H1 (cell line): ENCODE data around the gene GLS.

Experiments used
- CTCF ChIP-seq, 3 experiments: IDR thresholded peaks; 1 replicate in 2 of 3; 2 replicates in 1 of 3; pipeline versions ENCODE4 v1.5.1 to v1.6.1; 2011; ENCODE audit warnings: low read length in 3 of 3, mild to moderate bottlenecking in 3 of 3, inconsistent platforms in 2 of 3, low read depth in 1 of 3, moderate library complexity in 1 of 3; ENCODE audit not compliant: insufficient read depth in 1 of 3; ENCODE audit errors: control extremely low read depth in 1 of 3
- EZH2 ChIP-seq: fragments of 200-600 bp; sonication (generic); IDR thresholded peaks from 2 replicates; pipeline ENCODE4 v1.7.1; 2012; ENCODE audit warnings: low read depth, mild to moderate bottlenecking, moderate library complexity, low read length, inconsistent platforms; ENCODE audit not compliant: severe bottlenecking
- MAX ChIP-seq: IDR thresholded peaks from 2 replicates; pipeline ENCODE4 v1.6.1; 2012; ENCODE audit warnings: inconsistent platforms
- POLR2A ChIP-seq, 2 experiments: IDR thresholded peaks; 1 replicate in 1 of 2; 2 replicates in 1 of 2; pipeline ENCODE4 v1.6.1; 2011; ENCODE audit warnings: low read depth in 2 of 2, low read length in 2 of 2, mild to moderate bottlenecking in 2 of 2; ENCODE audit errors: control extremely low read depth in 1 of 2
- RAD21 ChIP-seq, 2 experiments: IDR thresholded peaks in 1 of 2; conservative IDR thresholded peaks in 1 of 2; 2 replicates each; pipeline ENCODE4 v1.6.1; 2011; ENCODE audit warnings: low read depth in 2 of 2, low read length in 2 of 2, improper control_type of control experiment in 1 of 2, inconsistent platforms in 1 of 2, mild to moderate bottlenecking in 1 of 2, moderate library complexity in 1 of 2
- SRF ChIP-seq: IDR thresholded peaks from 2 replicates; pipeline ENCODE4 v1.6.1; 2011; ENCODE audit warnings: mild to moderate bottlenecking, low read depth, low read length, moderate library complexity
- SUZ12 ChIP-seq: fragments of 200-600 bp; sonication (generic); IDR thresholded peaks from 2 replicates; pipeline ENCODE4 v1.6.1; 2012; ENCODE audit warnings: mild to moderate bottlenecking, inconsistent platforms, low read length, moderate library complexity, mixed read lengths
- TEAD4 ChIP-seq: IDR thresholded peaks from 2 replicates; pipeline ENCODE4 v1.6.1; 2012; ENCODE audit warnings: low read depth, low read length, inconsistent platforms, mixed read lengths

DNA sequence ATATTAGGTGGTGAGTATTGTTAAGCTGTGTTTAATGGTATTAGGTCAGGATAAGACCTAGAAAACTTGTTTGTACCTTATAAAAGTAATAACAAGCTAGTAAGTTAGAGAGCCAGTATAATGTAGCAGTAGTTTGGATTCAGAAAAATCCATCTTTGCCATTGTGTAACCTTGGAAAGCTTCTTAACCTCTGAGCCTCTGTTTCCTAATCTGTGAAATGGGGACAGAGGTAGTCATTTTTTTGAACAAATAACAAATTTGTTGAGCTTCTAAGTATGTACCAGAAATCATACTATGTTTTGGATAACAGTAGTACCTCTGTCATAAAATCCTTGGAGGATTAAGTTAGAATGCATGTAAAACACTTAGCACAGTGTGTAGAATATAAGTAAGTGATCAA lies 12.5 kb downstream of the GLS start:
- no peak for TF ChIP-seq CTCF (IDR thresholded peaks at IDR 0.05; ENCODE audit: control extremely low read depth in 1 of 3, insufficient read depth in 1 of 3, low read depth in 1 of 3, low read length in 3 of 3)
- no peak for TF ChIP-seq SRF
- TF ChIP-seq EZH2: no peak
- TF ChIP-seq SUZ12: no peak
- TF ChIP-seq RAD21 (IDR thresholded peaks at IDR 0.05 in 1 of 2, conservative IDR thresholded peaks at IDR 0.05 in 1 of 2; ENCODE audit: low read depth in 2 of 2, low read length in 2 of 2): no peak
- no peak for TF ChIP-seq TEAD4
- no peak for TF ChIP-seq POLR2A (IDR thresholded peaks at IDR 0.05; ENCODE audit: control extremely low read depth in 1 of 2, low read depth in 2 of 2, low read length in 2 of 2)
- no peak for TF ChIP-seq MAX
